ENCODE data around the gene PDLIM1. TPM values are rescaled to one million over a fixed set of nuclear protein-coding genes. Genes with fewer than 3 reads are reported as not detected.

Gene PDLIM1
- total and polyA plus RNA-seq, 2 of the 13 experiments (the other 11 are each of a cell fraction or from before 2014, with no cell fraction given), result 119 to 123 TPM

DNA sequence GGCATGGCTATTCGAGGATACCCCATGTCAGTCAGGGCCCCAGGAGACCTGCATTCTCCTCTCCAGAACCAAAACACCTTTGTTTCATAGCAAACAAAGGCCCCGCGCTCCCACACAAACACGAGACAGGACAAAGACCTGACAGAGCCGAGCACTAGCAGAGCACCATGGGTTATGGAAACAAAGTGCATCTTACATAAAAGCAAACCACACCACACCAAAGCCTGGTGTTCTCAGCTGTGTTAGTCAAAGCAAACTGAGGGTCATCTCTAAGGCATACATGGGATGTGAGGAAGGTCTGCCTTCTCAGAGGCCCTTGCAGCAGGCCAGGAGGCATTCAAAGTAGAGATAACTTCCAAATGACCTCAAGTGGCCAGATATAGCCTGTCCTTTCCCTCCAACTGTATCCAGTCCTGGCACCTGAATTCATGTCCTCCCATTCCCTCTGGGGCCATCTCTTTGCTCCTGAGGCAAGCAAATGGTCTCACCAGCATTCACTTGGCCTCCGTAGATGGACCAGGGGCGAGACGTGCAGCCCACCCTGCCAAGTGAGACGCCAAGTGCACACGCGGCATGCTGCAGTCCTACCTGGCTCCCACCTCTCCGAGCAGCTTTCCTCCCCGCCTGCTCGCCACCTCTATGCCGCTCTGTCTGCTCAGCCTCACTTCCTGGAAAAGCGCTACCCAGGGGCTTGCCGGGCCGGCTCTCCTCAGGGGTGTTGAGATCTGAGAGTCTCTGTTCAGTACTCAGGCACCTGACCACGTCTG, 45.3 kb upstream of the PDLIM1 start (continued):
- TF ChIP-seq, protein P1, sequence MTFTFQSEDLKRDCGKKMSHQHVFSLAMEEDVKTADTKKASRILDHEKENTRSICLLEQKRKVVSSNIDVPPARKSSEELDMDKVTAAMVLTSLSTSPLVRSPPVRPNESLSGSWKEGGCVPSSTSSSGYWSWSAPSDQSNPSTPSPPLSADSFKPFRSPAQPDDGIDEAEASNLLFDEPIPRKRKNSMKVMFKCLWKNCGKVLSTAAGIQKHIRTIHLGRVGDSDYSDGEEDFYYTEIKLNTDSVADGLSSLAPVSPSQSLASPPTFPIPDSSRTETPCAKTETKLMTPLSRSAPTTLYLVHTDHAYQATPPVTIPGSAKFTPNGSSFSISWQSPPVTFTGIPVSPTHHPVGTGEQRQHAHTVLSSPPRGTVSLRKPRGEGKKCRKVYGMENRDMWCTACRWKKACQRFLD (CRISPR knock-in tag; IDR thresholded peaks at IDR 0.05; ENCODE audit: borderline replicate concordance), result no peak
- TF ChIP-seq GFI1 (CRISPR knock-in tag; IDR thresholded peaks at IDR 0.05; ENCODE audit: borderline replicate concordance) (no peak), ZNF331 (CRISPR knock-in tag; IDR thresholded peaks at IDR 0.05) (peak; percentile 56; the same call in 1 of the 2 replicates), MYNN (CRISPR knock-in tag; IDR thresholded peaks at IDR 0.05; ENCODE audit: low read depth) (no peak), ZNF33B (CRISPR knock-in tag; IDR thresholded peaks at IDR 0.05) (no peak), TP53 (CRISPR knock-in tag; conservative IDR thresholded peaks at IDR 0.05) (no peak), ZNF878 (CRISPR knock-in tag; IDR thresholded peaks at IDR 0.05) (no peak), HNRNPL (IDR thresholded peaks at IDR 0.05; ENCODE audit: low read depth, low read length) (no peak), ISL2 (CRISPR knock-in tag; IDR thresholded peaks at IDR 0.05) (peak; percentile 61; the same call in 1 of the 2 replicates), ZNF224 (CRISPR knock-in tag; IDR thresholded peaks at IDR 0.05) (no peak), NFYC (CRISPR knock-in tag; IDR thresholded peaks at IDR 0.05) (no peak), ZBTB21 (CRISPR knock-in tag; IDR thresholded peaks at IDR 0.05) (no peak), ZNF451 (CRISPR knock-in tag; IDR thresholded peaks at IDR 0.05) (no peak), ZNF296 (CRISPR knock-in tag; conservative IDR thresholded peaks at IDR 0.05) (no peak), POLR2A (IDR thresholded peaks at IDR 0.05; ENCODE audit: insufficient read depth in 1 of 2, low read depth in 2 of 2, low read length in 2 of 2) (no peak), ZNF792 (CRISPR knock-in tag; IDR thresholded peaks at IDR 0.05) (no peak), YEATS4 (CRISPR knock-in tag; IDR thresholded peaks at IDR 0.05; ENCODE audit: borderline replicate concordance) (no peak), ZNF678 (CRISPR knock-in tag; IDR thresholded peaks at IDR 0.05) (no peak), NCOA2 (CRISPR knock-in tag; IDR thresholded peaks at IDR 0.05) (peak; percentile 84), RFX5 (IDR thresholded peaks at IDR 0.05; ENCODE audit: low read depth, low read length) (no peak)
- TF ChIP-seq, protein P2, sequence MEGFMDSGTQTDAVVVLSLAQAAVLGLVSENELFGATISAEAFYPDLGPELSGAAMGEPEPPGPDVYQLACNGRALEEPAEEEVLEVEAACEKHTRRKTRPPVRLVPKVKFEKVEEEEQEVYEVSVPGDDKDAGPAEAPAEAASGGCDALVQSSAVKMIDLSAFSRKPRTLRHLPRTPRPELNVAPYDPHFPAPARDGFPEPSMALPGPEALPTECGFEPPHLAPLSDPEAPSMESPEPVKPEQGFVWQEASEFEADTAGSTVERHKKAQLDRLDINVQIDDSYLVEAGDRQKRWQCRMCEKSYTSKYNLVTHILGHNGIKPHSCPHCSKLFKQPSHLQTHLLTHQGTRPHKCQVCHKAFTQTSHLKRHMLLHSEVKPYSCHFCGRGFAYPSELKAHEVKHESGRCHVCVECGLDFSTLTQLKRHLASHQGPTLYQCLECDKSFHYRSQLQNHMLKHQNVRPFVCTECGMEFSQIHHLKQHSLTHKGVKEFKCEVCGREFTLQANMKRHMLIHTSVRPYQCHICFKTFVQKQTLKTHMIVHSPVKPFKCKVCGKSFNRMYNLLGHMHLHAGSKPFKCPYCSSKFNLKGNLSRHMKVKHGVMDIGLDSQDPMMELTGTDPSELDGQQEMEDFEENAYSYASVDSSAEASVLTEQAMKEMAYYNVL (CRISPR knock-in tag; IDR thresholded peaks at IDR 0.05; ENCODE audit: borderline replicate concordance), result no peak
- TF ChIP-seq, protein P3, sequence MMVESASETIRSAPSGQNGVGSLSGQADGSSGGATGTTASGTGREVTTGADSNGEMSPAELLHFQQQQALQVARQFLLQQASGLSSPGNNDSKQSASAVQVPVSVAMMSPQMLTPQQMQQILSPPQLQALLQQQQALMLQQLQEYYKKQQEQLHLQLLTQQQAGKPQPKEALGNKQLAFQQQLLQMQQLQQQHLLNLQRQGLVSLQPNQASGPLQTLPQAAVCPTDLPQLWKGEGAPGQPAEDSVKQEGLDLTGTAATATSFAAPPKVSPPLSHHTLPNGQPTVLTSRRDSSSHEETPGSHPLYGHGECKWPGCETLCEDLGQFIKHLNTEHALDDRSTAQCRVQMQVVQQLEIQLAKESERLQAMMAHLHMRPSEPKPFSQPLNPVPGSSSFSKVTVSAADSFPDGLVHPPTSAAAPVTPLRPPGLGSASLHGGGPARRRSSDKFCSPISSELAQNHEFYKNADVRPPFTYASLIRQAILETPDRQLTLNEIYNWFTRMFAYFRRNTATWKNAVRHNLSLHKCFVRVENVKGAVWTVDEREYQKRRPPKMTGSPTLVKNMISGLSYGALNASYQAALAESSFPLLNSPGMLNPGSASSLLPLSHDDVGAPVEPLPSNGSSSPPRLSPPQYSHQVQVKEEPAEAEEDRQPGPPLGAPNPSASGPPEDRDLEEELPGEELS (CRISPR knock-in tag; IDR thresholded peaks at IDR 0.05), result peak; percentile 78
- TF ChIP-seq, protein P4, sequence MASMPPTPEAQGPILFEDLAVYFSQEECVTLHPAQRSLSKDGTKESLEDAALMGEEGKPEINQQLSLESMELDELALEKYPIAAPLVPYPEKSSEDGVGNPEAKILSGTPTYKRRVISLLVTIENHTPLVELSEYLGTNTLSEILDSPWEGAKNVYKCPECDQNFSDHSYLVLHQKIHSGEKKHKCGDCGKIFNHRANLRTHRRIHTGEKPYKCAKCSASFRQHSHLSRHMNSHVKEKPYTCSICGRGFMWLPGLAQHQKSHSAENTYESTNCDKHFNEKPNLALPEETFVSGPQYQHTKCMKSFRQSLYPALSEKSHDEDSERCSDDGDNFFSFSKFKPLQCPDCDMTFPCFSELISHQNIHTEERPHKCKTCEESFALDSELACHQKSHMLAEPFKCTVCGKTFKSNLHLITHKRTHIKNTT (CRISPR knock-in tag; IDR thresholded peaks at IDR 0.05), result no peak
